ENCODE results near the gene PTK7.
"Not testable (repeated sequence)": the region's sequence is repeated elsewhere in the genome, so short reads cannot be mapped to it uniquely, and the experiment has no call there.

The PTK7 gene

DNA sequence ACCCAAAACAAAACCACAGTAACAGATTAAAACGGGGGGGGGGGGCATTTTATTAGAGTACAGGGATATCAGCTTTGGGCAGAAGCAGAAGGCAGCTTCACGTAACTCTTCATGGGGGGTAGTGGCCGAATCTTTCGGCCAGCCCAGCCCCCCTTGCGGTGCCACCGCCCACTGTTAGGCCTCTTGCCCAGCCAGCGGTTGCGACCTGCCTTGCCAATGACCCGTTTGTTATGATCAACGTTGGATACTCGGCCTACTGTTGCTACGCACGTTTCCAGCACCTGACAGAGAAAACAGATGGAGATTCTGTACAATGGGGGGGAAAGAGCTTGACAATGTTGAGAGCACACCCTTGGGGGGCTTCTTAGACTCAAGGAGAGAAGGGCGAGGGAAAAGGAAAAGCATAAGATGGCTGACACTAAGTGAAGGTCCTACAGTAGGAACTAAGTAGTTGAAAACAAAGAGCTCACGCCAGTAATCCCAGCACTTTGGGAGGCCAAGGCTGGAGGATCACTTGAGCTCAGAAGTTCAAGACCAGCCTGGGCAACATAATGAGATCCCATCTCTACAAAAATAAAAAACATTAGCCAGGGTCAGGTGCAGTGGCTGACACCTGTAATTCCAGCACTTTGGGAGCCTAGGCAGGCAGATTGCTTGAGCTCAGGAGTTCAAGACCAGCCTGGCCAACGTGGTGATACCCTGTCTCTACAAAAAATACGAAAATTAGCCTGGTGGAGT is 21.7 kb upstream of the PTK7 start:
- no peak for DNase-seq

GRCh38 chr6:43055966-43056365 is 20.1 kb upstream of the PTK7 start:
- DNase-seq = no peak

DNA sequence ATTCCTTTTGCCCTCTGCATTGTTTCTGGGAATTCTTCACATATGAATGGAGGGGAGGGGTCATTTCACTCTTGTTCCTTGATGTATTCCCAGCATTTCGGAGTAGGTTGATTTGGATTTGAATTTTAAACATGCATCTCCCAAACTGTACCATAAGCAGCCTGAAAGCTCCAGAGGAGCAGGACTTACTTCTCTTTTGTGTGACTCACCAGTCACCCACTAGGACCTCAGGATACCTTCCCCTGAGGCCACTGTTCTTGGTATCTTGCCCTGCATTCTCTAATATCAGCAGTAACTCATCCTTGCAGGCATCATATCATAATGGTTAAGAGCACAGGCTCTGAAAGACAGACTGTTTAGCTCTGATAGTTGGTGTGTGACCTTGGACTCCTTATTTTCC is 17.6 kb upstream of the PTK7 start:
- no peak for DNase-seq

DNA sequence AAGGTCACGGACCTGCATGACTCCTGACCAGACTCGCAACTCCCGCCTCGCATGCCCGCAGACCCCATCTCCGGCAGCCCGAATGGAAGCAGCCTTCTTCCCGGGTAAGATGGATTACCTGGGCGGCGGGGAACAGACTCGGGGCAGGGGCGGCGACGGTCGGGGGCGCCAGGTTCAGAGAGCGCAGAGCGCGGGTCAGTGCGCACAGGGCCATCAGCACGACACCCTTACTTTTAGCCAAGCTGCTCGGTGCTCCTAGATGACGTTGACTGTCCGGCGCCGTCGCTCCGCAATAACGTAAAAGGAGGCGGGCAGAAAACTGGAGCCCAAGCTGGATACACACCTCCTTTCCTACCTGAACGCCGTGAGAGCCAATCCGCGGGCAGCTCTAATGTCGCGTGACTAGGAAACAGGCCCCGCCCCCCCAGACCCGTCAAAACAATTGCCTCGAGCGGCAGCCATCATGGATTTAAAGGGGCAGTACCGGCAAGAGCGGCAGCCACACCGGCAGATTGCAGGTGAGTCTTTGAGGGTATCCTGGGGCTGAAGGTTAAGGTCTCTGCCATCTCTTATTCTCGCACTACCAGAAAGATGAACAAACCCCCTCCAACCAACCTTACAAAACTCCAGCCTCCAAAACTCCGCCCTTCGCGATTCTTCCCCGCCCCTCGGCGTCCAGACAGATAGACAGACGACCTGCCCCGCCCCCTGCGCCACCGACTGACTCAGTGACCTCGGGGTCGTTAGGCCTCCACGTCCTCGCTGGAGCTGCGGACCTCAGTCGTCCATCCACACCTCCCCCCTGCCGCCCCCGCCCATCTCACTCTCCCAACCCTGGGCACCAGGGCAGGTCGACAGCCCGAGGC is 16.7 kb upstream of the PTK7 start, which contains the start of the genes KLC4 and MRPL2:
TSS of gene KLC4 (plus strand) at position 464 of the 866 bp plus-strand sequence. CDS start 1,705 bp downstream, outside the sequence.
TSS of gene MRPL2 (minus strand) at position 267 of the 866 bp plus-strand sequence. CDS start at position 214, 53 bp downstream.
- DNase-seq = peak; percentile 100

- DNase-seq = no peak
Observed at GRCh38 chr6:43060034-43060754, 15.9 kb upstream of the PTK7 start.

- no peak for DNase-seq
Observed at GRCh38 chr6:43060755-43061633, 15.1 kb upstream of the PTK7 start.

DNA sequence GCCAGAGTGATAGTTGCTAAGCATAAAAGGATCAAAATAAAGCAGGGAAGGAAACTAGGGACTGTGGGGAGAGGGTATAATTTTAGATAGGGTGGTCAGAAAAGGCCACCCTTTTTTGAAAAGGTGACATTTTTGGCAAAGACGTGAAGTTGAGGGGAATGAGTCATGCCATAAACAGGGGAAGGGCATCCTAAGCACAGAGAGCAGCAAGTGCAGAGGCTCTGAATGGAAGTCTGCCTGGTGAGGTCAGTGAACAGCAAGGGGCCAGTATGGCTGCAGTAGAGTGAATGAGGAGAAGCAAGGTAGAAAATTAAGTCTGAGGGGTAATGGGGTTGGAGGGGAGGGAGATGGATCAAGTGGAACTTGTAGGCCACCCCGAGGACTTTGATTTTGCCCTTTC is 14.3 kb upstream of the PTK7 start:
- DNase-seq = no peak

- DNase-seq = no peak
Observed at GRCh38 chr6:43062818-43063217, 13.3 kb upstream of the PTK7 start.

DNA sequence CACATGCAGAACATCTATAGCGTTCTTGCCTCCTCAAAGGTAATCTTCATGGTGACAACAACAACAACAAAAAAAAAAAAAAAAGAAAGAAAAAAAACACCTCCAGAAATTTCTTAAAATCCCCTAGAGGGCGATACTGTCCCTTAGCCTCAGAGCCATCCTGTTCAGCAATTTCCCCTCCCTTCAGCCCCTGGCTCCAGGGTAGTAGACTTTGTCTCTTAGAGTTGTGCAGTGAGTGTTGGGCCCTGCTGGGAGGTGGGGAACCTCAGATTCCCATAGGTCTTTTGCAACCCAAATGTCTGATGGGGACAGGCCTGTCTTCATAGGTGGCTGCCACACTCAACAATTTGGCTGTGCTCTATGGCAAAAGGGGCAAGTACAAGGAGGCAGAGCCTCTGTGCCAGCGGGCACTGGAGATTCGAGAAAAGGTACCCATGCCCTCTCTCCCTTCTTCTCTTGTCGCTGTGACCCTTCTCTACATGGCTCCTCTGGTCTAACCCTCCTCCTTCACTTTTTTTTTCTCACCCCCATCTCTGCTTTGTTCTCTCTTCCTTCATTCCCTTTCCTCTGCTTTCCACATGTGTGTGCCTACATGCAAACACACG is 6.0 kb upstream of the PTK7 start:
- DNase-seq = peak; percentile 55

DNA sequence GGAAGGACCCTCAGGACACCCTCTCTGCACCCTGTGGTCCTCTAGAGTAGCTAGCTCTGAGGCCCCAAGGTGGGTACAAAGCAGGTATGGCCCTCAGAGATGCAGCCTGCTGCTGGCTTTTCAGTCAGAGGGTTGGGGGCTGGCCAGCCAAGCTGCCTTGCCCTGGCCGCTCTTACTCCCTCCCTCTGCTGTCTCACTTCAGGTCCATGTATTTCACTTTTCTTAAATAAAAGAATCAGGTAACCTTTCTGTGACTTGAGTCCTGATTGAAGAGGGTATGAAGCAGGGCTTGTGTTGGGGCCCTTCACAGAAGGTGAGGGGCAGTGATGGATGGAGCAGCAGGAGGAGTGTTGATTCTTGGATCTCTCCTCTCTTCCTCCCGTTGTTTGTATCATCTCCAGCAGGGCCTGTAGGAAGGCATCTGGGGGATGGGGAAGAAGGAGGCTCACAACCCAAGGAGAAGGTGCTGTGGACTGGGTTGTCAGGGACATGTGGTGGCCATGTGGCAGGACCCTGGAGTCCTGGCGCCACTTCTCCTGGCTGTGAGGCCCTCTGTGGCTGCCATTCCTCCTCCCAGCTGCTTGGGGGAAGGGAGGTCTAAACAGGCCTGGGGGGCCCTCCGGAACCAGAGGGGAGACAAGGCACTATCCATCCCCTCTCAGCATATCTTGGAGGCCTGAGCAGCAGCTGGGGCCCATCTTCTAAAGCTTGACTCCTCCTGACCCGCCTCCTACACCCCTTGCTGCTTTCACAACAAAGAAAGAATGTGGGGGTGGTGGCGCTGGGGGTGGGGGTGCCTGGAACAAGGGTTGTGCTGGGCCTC is 1.1 kb upstream of the PTK7 start:
- DNase-seq = no peak

GRCh38 chr6:43076464-43077332 is 584 bp downstream of the PTK7 start:
- peak; percentile 70 for DNase-seq

DNA sequence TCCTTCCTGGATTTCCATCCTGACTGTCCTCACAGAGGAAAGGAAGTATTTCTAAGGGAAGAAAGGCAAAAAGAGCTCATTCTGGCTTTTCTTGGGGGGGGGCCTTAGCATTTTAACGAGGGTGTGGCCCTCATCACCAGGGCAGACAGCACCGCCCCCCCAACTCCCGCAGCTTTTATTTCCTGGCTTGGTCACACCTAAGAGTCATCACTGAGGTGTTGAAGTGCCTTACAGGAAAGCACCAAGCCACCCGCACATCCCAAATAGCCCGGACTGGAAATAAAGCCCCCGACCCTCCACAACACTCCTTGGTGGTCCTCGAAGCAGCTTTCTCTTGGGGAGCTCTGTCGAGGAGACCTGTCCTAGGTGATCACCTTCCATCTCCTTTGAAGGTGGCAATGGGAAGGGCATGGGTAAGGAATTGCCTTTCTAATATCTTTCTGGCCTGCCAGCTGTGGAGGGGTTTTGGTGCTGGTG is 1.3 kb downstream of the PTK7 start:
- no peak for DNase-seq

DNA sequence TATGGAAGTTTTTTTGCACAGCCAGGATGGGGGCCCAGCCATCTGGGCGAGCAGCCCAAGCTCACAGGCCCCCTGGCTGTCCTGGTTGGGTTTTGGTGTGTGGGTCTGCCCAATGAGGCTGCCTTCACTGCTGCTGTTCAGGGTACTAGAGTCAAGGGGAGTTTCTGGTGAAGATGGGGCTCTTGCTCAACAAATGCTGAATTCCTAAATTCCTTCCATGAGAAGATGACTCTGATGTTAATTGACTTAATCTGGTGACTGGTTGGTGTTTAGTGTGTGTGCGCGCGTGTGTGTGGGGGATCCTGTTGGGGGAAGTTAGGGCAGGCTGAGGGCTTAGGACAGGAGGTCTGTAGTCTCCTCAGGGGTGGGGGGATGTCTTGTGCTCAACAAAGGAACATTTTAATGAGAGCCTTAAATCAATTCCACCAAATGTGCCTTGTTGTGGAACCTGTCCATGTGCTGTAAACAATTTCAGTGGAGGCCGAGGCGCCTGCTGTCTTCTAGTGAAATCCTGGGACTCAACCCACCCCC is 1.9 kb downstream of the PTK7 start:
- no peak for DNase-seq

DNA sequence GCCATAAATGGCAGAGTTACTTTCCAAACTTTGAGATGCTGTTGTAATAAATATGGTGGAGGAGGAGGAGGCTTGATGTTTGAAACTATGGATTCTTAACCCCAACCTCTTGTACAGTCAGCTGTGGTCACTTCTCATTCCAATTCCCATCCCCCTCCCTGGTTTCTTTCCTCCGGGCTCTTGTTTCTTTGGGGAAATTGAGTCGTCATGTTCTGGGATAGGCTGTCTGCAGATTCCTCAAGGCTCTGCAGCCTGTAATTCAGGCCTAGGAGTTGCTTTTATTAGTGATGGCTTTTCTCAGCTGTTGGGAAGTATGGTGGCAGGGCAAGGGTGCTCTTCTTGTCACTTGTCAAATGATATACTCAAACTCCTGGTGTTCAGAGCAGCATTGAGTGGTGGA is 2.6 kb downstream of the PTK7 start:
- DNase-seq = no peak

DNA sequence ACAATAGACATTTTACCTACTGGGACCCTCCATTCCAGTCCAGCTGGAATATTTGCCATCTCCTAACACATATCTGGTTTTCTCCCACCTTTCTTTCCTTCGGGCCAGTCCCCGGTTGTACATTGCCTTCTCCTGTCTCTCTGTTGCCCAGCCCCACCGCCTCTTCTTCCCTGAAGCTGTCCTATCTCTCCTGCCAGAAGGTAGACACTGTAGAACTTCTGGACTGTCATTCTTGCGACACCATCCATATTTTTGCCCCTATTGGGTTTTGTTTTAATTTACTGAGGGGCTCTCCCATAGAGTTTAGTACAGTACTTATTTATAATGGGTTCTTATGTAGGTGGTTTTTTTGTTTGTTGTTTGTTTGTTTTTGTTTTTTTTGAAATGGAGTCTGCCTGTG is 4.9 kb downstream of the PTK7 start:
- DNase-seq = no peak

- DNase-seq = not testable (repeated sequence)
Observed at GRCh38 chr6:43081922-43082321, 5.8 kb downstream of the PTK7 start.

DNA sequence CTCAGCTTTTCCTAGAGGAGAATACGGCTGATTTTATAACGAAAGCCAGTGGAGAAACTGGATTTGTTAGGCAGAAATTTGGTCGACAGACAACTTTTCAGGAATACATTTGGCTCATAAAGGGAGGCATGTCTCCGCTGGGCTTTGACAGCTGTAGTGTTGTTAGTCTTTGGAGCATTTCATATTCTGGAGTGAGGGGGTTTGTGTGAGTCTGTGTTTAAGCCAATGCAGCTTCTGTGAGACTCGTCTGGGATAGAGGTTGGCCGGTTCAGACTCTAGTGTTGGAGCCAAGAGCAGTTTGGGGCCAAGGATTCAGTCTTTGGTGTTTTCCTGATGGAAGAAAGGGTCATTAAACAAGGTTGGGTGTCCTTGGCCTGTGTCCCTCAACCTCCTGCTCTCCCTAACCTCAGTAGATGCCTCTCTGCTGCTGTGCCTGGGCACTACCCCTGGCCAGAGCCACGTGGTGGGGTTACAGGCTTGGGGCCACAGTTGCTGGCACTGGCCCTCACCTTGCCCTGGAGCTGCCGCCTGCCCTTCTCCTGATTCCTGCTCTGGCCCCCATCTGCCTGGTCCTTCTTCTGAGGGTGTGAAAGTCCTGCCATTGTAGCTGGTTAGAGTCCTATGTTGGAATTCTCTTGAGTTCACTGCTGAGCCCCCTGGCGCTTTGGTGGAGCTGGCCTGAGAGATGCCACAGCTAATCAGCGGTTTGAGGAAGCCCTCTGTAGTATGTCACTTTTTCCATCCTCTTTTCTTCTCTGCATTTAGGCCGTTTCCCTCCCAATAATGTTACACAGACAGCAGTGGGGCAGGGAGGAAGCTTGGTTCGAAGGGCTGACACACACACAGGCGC is 6.9 kb downstream of the PTK7 start:
- no peak for DNase-seq

DNA sequence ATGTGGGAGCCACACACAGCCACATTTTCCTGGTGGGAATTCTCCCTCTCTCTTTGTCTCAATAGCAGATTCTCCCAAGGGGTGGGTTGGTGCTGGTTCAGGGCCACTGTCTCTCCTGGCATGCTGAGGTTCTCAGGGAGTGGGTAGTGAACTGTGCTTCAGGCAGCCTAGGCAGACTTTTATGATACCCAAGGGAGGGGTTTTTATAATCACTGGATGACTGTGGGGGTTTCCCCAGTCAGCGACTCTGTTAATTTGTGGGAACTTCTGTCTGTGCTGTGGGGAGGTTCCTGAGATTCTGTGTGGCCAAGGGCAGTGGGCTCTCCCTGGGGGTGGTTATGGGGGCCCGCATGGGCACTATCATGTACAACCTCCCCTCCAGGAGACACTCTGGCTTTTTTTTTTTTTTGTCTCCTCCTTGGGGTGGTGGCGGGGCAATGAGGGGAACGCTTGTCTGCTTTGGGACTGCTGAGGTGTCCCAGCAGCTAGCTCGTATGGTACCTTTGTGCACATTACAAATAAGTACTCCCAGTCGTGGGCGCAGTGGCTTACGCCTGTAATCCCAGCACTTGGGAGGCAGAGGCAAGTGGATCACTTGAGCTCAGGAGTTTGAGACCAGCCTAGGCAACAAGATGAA is 10.0 kb downstream of the PTK7 start:
- DNase-seq = no peak
